ENCODE data around the gene MARCKS. TPM values are rescaled to one million over a fixed set of nuclear protein-coding genes. Genes with fewer than 3 reads are reported as not detected.

The MARCKS gene
- polyA plus RNA-seq, 1 of the 3 experiments (the other 2 are of a cell fraction) = 61.4 TPM

DNA sequence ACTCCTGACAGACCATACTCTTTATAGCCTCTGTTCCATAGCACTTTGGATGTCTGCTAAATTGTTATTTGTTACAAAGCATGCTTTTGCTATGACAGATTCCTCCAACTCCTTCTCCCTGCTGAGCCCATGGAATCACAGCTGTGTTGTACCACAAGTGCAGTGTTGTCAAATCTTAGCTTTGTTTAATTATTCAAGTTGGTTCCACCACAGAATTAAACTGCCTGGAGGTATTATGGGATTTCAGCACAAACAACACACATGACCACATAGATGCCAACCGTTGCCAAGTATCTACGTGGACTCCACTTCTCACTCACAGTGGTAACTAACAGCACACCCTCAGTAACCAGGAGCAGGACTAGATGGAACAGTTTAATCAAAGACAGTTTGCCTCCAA, 32.7 kb upstream of the MARCKS start:
- TF ChIP-seq, protein P1, sequence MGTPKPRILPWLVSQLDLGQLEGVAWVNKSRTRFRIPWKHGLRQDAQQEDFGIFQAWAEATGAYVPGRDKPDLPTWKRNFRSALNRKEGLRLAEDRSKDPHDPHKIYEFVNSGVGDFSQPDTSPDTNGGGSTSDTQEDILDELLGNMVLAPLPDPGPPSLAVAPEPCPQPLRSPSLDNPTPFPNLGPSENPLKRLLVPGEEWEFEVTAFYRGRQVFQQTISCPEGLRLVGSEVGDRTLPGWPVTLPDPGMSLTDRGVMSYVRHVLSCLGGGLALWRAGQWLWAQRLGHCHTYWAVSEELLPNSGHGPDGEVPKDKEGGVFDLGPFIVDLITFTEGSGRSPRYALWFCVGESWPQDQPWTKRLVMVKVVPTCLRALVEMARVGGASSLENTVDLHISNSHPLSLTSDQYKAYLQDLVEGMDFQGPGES (IDR thresholded peaks at IDR 0.05; ENCODE audit: low read depth, low read length) = no peak
- TF ChIP-seq, protein P2, sequence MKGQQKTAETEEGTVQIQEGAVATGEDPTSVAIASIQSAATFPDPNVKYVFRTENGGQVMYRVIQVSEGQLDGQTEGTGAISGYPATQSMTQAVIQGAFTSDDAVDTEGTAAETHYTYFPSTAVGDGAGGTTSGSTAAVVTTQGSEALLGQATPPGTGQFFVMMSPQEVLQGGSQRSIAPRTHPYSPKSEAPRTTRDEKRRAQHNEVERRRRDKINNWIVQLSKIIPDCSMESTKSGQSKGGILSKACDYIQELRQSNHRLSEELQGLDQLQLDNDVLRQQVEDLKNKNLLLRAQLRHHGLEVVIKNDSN (IDR thresholded peaks at IDR 0.05; ENCODE audit: borderline replicate concordance, low read depth) = no peak
- TF ChIP-seq ELF1 (IDR thresholded peaks at IDR 0.05) (no peak), FOSL2 (IDR thresholded peaks at IDR 0.05; ENCODE audit: borderline replicate concordance, low read depth) (no peak), NRF1 (IDR thresholded peaks at IDR 0.05; ENCODE audit: low read depth, low read length) (no peak), TCF12 (IDR thresholded peaks at IDR 0.05) (no peak), RCOR1 (IDR thresholded peaks at IDR 0.05; ENCODE audit: low read length) (no peak), MXI1 (IDR thresholded peaks at IDR 0.05; ENCODE audit: low read depth, low read length) (no peak), CHD2 (IDR thresholded peaks at IDR 0.05; ENCODE audit: low read length, partially characterized antibody) (no peak), GATA2 (CRISPR knock-in tag; IDR thresholded peaks at IDR 0.05) (no peak), SIN3A (IDR thresholded peaks at IDR 0.05; ENCODE audit: borderline replicate concordance, low read depth, low read length) (no peak), RAD21 (IDR thresholded peaks at IDR 0.05; ENCODE audit: low read length) (no peak), JUND (IDR thresholded peaks at IDR 0.05) (no peak), RFX5 (IDR thresholded peaks at IDR 0.05; ENCODE audit: low read length) (no peak), GABPA (IDR thresholded peaks at IDR 0.05; ENCODE audit: low read depth) (no peak), YY1 (IDR thresholded peaks at IDR 0.05; ENCODE audit: low read depth) (no peak)
- TF ChIP-seq, protein P3, sequence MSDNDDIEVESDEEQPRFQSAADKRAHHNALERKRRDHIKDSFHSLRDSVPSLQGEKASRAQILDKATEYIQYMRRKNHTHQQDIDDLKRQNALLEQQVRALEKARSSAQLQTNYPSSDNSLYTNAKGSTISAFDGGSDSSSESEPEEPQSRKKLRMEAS (IDR thresholded peaks at IDR 0.05; ENCODE audit: low read depth) = no peak
- TF ChIP-seq, protein P4, sequence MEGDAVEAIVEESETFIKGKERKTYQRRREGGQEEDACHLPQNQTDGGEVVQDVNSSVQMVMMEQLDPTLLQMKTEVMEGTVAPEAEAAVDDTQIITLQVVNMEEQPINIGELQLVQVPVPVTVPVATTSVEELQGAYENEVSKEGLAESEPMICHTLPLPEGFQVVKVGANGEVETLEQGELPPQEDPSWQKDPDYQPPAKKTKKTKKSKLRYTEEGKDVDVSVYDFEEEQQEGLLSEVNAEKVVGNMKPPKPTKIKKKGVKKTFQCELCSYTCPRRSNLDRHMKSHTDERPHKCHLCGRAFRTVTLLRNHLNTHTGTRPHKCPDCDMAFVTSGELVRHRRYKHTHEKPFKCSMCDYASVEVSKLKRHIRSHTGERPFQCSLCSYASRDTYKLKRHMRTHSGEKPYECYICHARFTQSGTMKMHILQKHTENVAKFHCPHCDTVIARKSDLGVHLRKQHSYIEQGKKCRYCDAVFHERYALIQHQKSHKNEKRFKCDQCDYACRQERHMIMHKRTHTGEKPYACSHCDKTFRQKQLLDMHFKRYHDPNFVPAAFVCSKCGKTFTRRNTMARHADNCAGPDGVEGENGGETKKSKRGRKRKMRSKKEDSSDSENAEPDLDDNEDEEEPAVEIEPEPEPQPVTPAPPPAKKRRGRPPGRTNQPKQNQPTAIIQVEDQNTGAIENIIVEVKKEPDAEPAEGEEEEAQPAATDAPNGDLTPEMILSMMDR (IDR thresholded peaks at IDR 0.05) = no peak
- TF ChIP-seq, protein P5, sequence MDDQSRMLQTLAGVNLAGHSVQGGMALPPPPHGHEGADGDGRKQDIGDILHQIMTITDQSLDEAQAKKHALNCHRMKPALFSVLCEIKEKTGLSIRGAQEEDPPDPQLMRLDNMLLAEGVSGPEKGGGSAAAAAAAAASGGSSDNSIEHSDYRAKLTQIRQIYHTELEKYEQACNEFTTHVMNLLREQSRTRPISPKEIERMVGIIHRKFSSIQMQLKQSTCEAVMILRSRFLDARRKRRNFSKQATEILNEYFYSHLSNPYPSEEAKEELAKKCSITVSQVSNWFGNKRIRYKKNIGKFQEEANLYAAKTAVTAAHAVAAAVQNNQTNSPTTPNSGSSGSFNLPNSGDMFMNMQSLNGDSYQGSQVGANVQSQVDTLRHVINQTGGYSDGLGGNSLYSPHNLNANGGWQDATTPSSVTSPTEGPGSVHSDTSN (IDR thresholded peaks at IDR 0.05) = no peak

More for the DNA sequence above, 32.7 kb upstream of the MARCKS start:
- Histone ChIP-seq H2AFZ (ENCODE audit: low read depth) (no peak overlapping the region), H3K9me3 (no peaks in the 10 kb centered on the region), H3K4me3 (ENCODE audit: low read depth in 2 of 2, low read length in 1 of 2) (no peak overlapping the region), H3K79me2 (ENCODE audit: insufficient read depth) (no peaks in the 10 kb centered on the region), H3K4me1 (ENCODE audit: control insufficient read depth in 1 of 2, insufficient read depth in 2 of 2, low read depth in 1 of 2, low read length in 1 of 2) (peaks cover 0 to 4% of the 10 kb centered on the region in 2 experiments; a peak in 1 of 4 replicates), H3K4me2 (no peak overlapping the region), H3K36me3 (replicated peaks in 1 of 2; ENCODE audit: control insufficient read depth in 1 of 2, insufficient read depth in 2 of 2, low read length in 1 of 2) (no peaks in the 10 kb centered on the region), H3K9ac (no peak overlapping the region), H3K27me3 (ENCODE audit: insufficient read depth) (no peaks in the 10 kb centered on the region), H3K27ac (ENCODE audit: low read depth in 2 of 2, low read length in 1 of 2) (no peak overlapping the region), H4K20me1 (ENCODE audit: insufficient read depth) (no peaks in the 10 kb centered on the region), H3F3A (replicated peaks; ENCODE audit: insufficient read depth) (peaks cover 3% of the 10 kb centered on the region), H3K9me2 (no peaks in the 10 kb centered on the region)
- no peak for DNase-seq
- ChIA-PET POLR2A (no interaction called here), CTCF (no interaction called here)
- WGBS (ENCODE audit: low lambda C conversion rate) = 70% methylated on average over 2 of the region's 2 CpGs

Measured in SK-N-SH (cell line).